Mucosa of gallbladder (tissue), 1 donor: ENCODE results near the gene FBXL2. TPM values are rescaled to one million over a fixed set of nuclear protein-coding genes. Genes with fewer than 3 reads are reported as not detected.

Source experiments
- DNase-seq: peaks from one replicate; pipeline ENCODE4 v3.0.0-alpha.2; 2020; ENCODE audit warnings: low spot score
- total RNA-seq: library from RNA; stranded (reverse); gene quantifications from one replicate; pipeline ENCODE4 v1.2.1, GENCODE V29; 2021
- donor health status: DM: no; HTN: no; CAD: no.

The FBXL2 gene
- 8.4 TPM for total RNA-seq

- peak; percentile 23 for DNase-seq
Measured at GRCh38 chr3:33277193-33277882, at the start of gene FBXL2. Gene FBXL2 (plus strand): TSS chr3:33277442. CDS start chr3:33277513, 71 bp downstream.

GRCh38 chr3:33229066-33229465 lies 48.2 kb upstream of the FBXL2 start:
- no peak for DNase-seq

- no peak for DNase-seq
Measured at GRCh38 chr3:33229947-33230346, 47.3 kb upstream of the FBXL2 start.

- DNase-seq, result no peak
Measured at GRCh38 chr3:33231756-33232465, 45.3 kb upstream of the FBXL2 start.

- DNase-seq, result no peak
Measured at GRCh38 chr3:33233884-33234283, 43.4 kb upstream of the FBXL2 start.

- no peak for DNase-seq
Measured at GRCh38 chr3:33236005-33236404, 41.2 kb upstream of the FBXL2 start.

- DNase-seq, result no peak
Measured at GRCh38 chr3:33237439-33237838, 39.8 kb upstream of the FBXL2 start.

- DNase-seq, result no peak
Measured at GRCh38 chr3:33238923-33239322, 38.3 kb upstream of the FBXL2 start.

GRCh38 chr3:33240261-33240660 lies 37.0 kb upstream of the FBXL2 start:
- no peak for DNase-seq

- no peak for DNase-seq
Measured at GRCh38 chr3:33246786-33247185, 30.5 kb upstream of the FBXL2 start.

- no peak for DNase-seq
Measured at GRCh38 chr3:33250712-33251111, 26.5 kb upstream of the FBXL2 start.

GRCh38 chr3:33256249-33256648 lies 21.0 kb upstream of the FBXL2 start:
- no peak for DNase-seq

- no peak for DNase-seq
Measured at GRCh38 chr3:33260104-33260503, 17.1 kb upstream of the FBXL2 start.

GRCh38 chr3:33269385-33269784 lies 7.9 kb upstream of the FBXL2 start:
- DNase-seq, result no peak

GRCh38 chr3:33271324-33271723 lies 5.9 kb upstream of the FBXL2 start:
- no peak for DNase-seq

GRCh38 chr3:33273628-33274027 lies 3.6 kb upstream of the FBXL2 start:
- DNase-seq, result no peak

GRCh38 chr3:33278163-33278562 lies 921 bp downstream of the FBXL2 start:
- no peak for DNase-seq

- no peak for DNase-seq
Measured at GRCh38 chr3:33287672-33288282, 10.5 kb downstream of the FBXL2 start.

- no peak for DNase-seq
Measured at GRCh38 chr3:33299395-33300081, 22.3 kb downstream of the FBXL2 start.

GRCh38 chr3:33312361-33312760 lies 35.1 kb downstream of the FBXL2 start:
- DNase-seq, result no peak

GRCh38 chr3:33313331-33313730 lies 36.1 kb downstream of the FBXL2 start:
- no peak for DNase-seq

- no peak for DNase-seq
Measured at GRCh38 chr3:33314993-33315392, 37.8 kb downstream of the FBXL2 start.
